Retinal pigment epithelial cell (primary cell): ENCODE results near the gene IL16.

Source experiments
- DNase-seq: peaks from one replicate; pipeline ENCODE4 v3.0.0-alpha.2; 2010; ENCODE audit warnings: low read depth
- H3K4me3 ChIP-seq: 2 replicates; pipeline ENCODE4 v1.5.1; 2011; ENCODE audit warnings: mild to moderate bottlenecking, low read length, control low read depth, moderate library complexity
- TF ChIP-seq, protein P1 (sequence below): conservative IDR thresholded peaks from 2 replicates; pipeline ENCODE4 v1.5.1; 2011; ENCODE audit warnings: low read depth, low read length, control low read depth, inconsistent platforms

IL16 gene

DNA sequence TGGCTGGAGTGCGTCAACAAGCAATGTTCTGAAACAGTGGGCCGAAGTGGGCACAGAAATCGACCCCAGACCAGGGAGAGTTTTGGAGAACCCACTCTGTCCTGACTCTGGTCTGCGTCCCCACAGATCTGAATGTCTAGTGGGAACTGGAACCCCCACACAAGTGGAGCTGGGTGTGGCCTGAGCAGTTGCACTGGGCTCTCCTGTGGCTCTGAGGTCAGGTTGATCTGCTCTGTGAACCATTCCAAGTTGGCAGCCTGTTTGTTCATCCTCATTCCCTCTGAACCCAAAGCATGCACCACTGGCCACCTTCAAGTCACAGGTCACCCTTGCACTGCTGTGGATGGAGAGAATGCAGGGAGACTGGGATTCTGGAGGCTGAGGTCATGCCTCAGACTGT lies 66.8 kb downstream of the IL16 start:
- TF ChIP-seq, protein P1, sequence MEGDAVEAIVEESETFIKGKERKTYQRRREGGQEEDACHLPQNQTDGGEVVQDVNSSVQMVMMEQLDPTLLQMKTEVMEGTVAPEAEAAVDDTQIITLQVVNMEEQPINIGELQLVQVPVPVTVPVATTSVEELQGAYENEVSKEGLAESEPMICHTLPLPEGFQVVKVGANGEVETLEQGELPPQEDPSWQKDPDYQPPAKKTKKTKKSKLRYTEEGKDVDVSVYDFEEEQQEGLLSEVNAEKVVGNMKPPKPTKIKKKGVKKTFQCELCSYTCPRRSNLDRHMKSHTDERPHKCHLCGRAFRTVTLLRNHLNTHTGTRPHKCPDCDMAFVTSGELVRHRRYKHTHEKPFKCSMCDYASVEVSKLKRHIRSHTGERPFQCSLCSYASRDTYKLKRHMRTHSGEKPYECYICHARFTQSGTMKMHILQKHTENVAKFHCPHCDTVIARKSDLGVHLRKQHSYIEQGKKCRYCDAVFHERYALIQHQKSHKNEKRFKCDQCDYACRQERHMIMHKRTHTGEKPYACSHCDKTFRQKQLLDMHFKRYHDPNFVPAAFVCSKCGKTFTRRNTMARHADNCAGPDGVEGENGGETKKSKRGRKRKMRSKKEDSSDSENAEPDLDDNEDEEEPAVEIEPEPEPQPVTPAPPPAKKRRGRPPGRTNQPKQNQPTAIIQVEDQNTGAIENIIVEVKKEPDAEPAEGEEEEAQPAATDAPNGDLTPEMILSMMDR, result no peak
- no peak overlapping the region for H3K4me3 ChIP-seq
- DNase-seq, result no peak

DNA sequence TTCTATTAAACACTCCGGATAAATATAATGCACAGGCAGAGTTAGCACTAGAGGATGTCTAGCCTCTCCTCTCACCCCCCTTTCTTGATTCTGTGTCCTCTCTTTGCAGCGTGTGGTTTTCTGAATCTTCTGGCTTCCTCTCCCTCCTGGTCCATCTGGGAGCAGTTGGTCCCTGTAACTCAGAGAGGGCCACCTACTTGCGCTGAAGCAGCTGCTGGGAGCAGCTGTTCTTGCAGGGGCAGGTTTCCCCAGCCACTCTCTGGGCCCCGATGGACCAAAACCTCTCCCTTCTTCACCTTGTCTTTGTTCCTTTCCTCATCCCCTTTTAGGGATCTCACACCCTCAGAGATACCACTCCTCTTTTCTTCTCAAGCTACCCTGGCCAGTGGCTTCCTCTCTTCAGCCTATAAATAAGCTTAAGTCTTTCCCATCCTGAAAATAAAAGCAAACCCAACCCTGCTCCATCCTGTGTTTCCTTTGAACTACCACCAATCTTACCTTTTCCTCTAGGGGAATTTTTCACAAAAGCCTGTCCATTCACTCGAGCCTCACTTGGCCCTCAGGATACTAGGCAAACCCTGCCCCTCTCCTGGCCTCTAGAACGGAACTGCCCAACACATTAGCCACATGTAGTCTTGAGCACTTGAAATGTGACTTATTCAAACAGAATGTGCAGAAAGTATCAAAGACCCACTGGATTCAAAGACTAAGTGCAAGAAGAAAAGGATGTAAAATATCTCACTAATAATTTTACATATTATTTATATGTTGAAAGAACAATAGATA lies 67.6 kb downstream of the IL16 start:
- no peak for DNase-seq
- H3K4me3 ChIP-seq, result no peak overlapping the region
- TF ChIP-seq, protein P1, result no peak

DNA sequence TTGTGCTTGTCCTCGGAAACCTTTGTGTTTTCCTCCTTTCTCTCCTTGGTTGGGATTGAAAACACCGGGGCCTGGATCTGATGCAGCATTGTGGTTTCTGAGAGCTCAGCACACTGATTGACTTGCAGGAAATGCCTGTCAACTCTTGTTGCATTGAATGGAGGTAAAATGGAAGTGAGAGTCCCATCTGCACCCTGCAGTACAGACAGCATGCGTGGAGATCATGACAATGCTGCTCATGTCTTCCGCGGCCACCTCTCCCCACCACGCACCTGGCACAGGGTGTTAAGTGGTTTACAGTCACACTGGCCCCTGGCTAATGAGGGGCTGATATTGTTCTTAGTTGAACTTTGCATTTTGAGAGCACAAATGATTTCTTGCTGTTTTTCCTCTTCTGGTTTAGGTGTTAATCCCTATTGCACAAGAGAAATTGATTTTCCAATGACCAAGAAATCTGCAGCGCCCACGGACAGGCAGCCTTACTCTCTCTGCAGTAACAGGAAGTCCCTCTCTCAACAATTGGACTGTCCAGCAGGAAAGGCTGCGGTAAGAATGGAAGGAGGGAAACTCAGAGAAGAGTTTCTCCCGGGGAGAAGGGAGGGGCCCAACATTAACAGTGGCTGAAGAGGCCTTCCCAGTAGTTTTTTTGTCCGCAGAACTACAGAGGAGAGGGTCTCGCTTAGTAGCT lies 68.7 kb downstream of the IL16 start:
- TF ChIP-seq, protein P1, result no peak
- H3K4me3 ChIP-seq, result no peak overlapping the region
- DNase-seq, result no peak

DNA sequence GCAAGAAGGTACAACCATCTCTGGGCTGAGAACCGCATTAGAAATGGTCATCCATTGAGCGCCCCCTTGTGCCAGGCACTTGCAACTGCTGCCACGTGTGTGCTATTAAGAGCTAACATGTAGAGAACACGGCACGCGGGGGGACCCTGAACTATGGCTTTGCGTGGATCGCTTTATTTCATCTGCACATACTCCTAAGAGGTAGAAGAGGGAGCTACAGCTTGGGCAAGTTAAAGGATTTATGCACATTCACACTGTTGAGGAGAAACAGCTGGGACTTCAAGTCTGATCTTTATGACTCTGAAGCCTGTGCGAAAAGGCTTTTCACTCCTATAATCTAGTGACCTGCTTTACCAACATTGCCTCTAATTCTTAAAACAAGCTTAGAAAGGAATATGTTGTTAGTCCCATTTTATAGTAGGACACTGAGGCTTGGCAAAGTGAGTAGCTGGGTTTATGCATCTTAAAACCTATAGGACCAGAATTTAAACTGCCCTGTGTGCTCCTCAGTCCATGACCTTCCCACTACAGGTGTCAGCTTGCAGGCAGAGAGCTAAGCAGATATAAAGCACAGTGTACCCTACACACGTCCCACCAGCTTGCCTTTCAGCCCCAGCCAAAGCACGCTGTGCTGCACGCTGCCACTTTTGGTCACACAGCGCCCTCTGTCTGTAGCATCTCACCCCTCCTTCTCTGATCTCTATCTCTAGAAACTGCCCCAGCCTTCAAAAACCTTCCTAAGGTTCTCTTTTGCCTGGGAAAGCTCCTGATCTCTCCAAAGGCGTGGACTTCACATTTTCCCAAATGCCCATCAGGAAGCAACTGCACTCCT lies 69.5 kb downstream of the IL16 start:
- TF ChIP-seq, protein P1, result peak; percentile 96
- no peak overlapping the region for H3K4me3 ChIP-seq

DNA sequence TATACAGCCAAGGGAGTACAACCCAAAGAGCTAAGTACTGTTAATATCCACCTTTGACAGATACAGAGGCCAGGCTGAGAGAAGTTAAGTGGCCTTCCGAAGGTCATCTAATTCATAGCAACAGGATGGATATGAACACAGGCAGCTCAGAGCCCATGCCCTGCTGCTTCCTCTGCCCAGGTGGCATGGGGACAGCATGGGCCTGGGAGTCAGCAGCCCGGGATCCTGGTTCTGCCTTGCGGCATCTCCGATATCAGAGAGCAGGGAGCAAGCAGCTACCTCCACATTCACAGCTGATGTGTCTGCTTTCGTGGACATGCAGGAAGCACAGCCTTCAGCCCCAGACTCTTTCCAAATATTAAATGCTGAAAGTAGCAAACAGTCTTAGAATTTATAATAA lies 71.7 kb downstream of the IL16 start:
- H3K4me3 ChIP-seq, result no peak overlapping the region
- no peak for DNase-seq
- TF ChIP-seq, protein P1, result no peak

More for the DNA sequence above, 69.5 kb downstream of the IL16 start:
- peak; percentile 19 for DNase-seq

DNA sequence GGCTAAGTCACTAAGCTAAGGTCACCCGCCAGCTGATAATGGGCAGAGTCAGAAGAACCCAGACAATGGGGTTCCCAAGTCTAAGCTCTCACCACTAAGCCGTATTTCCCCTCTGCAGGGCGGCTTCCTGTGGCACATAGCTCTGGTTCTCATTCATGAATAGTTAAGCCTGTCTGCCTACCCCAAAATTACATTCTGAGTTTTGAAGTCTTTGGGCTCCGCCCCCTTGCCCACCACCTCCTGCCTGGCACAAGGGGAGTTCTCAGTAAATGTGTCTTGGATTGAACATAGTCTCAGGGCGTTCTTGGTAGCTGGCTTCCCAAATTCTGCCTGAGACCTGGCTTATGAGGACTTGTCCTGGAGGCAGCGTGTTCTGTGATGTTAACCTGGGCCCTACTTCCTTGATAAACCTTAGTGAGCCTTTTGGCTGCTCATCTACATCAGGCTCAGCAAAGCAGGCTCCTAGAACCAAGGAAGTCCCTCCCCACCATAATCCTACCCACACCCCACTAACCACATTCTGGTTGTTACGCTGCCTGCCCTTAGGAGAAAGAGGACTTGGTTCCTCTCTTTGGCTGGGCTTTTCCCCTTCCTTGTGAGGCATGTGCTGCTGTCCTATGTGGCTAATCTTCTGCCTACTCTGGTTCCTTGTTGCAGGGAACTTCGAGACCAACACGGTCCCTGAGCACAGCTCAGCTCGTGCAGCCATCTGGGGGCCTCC lies 72.4 kb downstream of the IL16 start:
- DNase-seq, result no peak
- TF ChIP-seq, protein P1, result no peak
- no peak overlapping the region for H3K4me3 ChIP-seq
